Tibial nerve (tissue), 4 donors: ENCODE data around the gene MXI1. TPM values are rescaled to one million over a fixed set of nuclear protein-coding genes. Genes with fewer than 3 reads are reported as not detected.

Source experiments
- DNase-seq, 2 donors: peaks; one replicate each; pipeline ENCODE4 v3.0.0-alpha.2; 2019; ENCODE audit warnings: low spot score in 2 of 2
- H3K27ac ChIP-seq, 4 donors: fragments of 200-600 bp; sonication (generic) in 3 of 4; one replicate each; pipeline ENCODE4 v1.5.1; 2017 to 2019; ENCODE audit warnings: mild to moderate bottlenecking in 1 of 4
- H3K27me3 ChIP-seq, 2 donors: fragments of 200-600 bp; sonication (generic) in 1 of 2; one replicate each; pipeline versions ENCODE4 v1.5.1 to v1.6.0; 2017 to 2019
- H3K36me3 ChIP-seq, 3 donors: fragments of 200-600 bp; sonication (generic); one replicate each; pipeline ENCODE4 v1.5.1; 2018 to 2019
- H3K4me1 ChIP-seq, 4 donors: fragments of 200-600 bp; sonication (generic) in 3 of 4; one replicate each; pipeline ENCODE4 v1.5.1; 2017 to 2019
- H3K4me3 ChIP-seq, 4 donors: fragments of 200-600 bp; sonication (generic) in 3 of 4; one replicate each; pipeline ENCODE4 v1.5.1; 2017 to 2019; ENCODE audit warnings: mild to moderate bottlenecking in 1 of 4, moderate library complexity in 1 of 4
- H3K9me3 ChIP-seq, 4 donors: fragments of 200-600 bp; sonication (generic) in 3 of 4; one replicate each; pipeline ENCODE4 v1.5.1; 2017 to 2019
- EP300 ChIP-seq, 2 donors: sonication (generic); formaldehyde crosslinking; IDR thresholded peaks; one replicate each; pipeline ENCODE4 v1.6.1; 2017; ENCODE audit warnings: antibody characterized with exemption in 2 of 2, mild to moderate bottlenecking in 1 of 2
- POLR2A ChIP-seq, 2 donors: fragments of 450-650 bp; IDR thresholded peaks; one replicate each; pipeline ENCODE4 v1.6.1; 2017; ENCODE audit warnings: antibody characterized with exemption in 2 of 2, mild to moderate bottlenecking in 2 of 2, moderate library complexity in 2 of 2
- WGBS, 2 donors: methylation state at CpG; one replicate each; pipeline ENCODE4 v1.1.5; 2018; 5-methylcytosine and 5-hydroxymethylcytosine counted together
- total RNA-seq, 4 donors: library from RNA; depleted of rRNA; stranded (reverse); fragments of >200 nt; gene quantifications; one replicate each; pipeline ENCODE4 v1.1.0, GENCODE V29; 2016
- TF ChIP-seq, protein P1 (sequence below), 5 experiments: fragments of 200-600 bp in 3 of 5; fragments of 450-650 bp in 2 of 5; sonication (generic) in 3 of 5; IDR thresholded peaks; one replicate each; pipeline ENCODE4 v1.5.1; 2016 to 2019; ENCODE audit warnings: antibody characterized with exemption in 5 of 5, mild to moderate bottlenecking in 3 of 5, moderate library complexity in 2 of 5

MXI1 gene
- total RNA-seq, 4 donors from 2014 or later: 103 to 131 (median 123) TPM

DNA sequence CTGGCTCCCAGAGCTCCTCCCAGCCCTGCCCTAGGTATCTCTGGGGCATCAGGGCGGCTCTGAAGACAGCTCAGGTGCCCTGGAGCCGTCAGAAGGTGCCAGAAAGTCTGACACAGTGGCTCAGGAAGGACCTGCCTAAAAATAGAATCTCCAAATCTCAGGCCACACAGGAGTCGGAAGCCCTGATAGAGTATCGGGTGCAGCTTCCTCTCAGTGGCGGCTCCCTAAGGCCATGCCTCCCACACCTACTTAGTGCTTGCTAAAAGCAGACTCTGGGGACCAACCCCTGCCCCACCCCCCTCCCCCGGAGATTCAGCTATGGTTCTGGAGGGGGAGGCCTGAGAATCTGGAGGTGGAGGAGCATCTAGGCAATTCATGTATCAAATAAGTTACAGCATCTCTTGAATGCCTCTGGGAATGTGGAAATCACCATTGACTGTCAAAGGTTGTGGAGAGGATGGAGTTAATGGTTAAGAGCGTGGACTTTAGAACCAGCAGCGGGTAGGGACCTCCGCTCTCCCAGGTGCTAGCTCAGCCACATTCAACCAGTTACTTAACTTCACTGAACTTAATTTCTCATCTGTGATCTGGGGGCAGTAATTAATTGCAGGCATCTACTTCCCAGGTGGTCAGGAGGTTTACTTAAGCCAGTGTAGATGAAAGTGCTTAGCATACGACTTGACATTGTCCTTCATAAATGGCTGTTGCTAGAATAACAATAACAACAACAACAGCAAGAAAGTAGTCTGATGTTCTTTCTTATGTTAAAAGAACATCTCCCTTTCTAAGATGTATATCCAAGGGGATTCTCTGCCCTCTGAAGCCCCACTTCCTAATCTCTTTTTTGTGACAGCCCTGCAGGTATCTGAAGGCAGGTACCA lies 38.6 kb upstream of the MXI1 start:
- H3K9me3 ChIP-seq: no peaks in the 10 kb centered on the region
- H3K4me3 ChIP-seq: no peak overlapping the region
- no peak overlapping the region for H3K27ac ChIP-seq
- TF ChIP-seq, protein P1, sequence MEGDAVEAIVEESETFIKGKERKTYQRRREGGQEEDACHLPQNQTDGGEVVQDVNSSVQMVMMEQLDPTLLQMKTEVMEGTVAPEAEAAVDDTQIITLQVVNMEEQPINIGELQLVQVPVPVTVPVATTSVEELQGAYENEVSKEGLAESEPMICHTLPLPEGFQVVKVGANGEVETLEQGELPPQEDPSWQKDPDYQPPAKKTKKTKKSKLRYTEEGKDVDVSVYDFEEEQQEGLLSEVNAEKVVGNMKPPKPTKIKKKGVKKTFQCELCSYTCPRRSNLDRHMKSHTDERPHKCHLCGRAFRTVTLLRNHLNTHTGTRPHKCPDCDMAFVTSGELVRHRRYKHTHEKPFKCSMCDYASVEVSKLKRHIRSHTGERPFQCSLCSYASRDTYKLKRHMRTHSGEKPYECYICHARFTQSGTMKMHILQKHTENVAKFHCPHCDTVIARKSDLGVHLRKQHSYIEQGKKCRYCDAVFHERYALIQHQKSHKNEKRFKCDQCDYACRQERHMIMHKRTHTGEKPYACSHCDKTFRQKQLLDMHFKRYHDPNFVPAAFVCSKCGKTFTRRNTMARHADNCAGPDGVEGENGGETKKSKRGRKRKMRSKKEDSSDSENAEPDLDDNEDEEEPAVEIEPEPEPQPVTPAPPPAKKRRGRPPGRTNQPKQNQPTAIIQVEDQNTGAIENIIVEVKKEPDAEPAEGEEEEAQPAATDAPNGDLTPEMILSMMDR (IDR thresholded peaks at IDR 0.05): no peak
- peaks cover 0 to 66% of the 10 kb centered on the region in 2 donors for H3K27me3 ChIP-seq
- DNase-seq: no peak
- H3K4me1 ChIP-seq: peaks cover 0 to 16% (median 4%) of the 10 kb centered on the region in 4 donors
- WGBS, 2 donors: 16 to 25% methylated on average over 7 to 10 of the region's 10 CpGs
- no peaks in the 10 kb centered on the region for H3K36me3 ChIP-seq

DNA sequence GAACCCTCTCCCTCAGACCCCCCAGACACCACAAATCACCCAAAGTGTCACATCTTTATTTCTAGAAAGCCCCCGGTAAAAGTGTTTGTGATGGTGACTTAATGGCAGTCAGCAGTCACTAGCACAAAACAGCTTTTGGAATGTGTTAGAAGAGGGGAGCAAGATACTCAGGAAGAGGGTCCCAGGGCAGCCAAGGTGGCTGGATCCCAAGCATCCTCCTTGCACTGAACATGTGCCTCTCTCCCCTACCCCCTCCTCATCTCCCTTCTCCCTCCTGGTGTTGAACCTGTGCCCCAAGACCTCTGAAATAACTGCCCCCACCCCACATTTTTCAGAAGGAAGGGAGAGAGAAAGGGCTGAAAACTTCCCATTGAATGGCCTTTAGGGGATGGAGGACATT lies 37.8 kb upstream of the MXI1 start:
- WGBS, 2 donors: 17 to 36% methylated on average over 1 of the region's 1 CpG

DNA sequence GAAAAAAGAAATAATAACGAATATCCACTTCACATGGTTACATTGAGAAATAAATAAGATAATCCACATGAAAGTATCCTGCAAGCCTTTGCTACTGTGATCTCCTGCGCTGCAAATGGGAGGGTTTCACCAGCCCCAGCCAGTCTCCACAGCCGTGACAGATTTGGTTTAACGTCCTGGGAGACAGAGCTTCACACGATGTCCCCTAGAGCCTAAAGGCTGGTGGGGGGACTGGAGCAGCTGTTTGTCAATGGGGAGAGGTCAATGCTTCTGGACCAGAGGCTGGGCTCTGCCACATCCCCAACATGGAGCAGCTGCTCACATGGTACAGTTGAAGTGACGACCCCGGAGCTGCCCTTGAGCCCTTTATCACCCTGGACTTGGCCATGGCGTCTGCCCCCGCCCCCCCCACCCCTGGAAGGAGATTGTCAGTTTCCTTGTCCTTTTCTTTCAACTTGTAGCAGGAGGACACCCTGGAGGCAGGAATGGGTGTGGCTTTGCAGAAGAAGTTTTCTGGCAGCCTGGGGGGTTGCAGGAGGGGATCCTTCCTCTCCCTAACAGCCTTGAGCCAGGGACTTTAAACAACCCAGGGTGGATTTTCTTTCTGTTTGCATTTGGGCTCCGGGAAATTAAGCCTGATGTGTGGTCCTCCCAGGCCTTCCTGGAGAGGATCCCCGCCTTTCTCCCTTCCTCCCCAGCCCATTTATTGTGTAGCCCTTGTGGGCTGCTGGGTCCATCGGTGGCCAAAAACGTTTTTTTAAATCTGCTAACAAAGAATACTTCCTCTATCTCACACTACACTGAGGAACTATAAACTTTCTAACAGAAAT lies 37.0 kb upstream of the MXI1 start:
- TF ChIP-seq EP300 (IDR thresholded peaks at IDR 0.05): no peak
- TF ChIP-seq, protein P1 (IDR thresholded peaks at IDR 0.05): no peak
- no peak for TF ChIP-seq POLR2A (IDR thresholded peaks at IDR 0.05)
- H3K9me3 ChIP-seq: no peaks in the 10 kb centered on the region
- no peak overlapping the region for H3K4me3 ChIP-seq
- peaks cover 0 to 57% of the 10 kb centered on the region in 2 donors for H3K27me3 ChIP-seq
- WGBS, 2 donors: 5 to 9% methylated on average over 12 to 13 of the region's 13 CpGs
- no peaks in the 10 kb centered on the region for H3K36me3 ChIP-seq
- peaks cover 0 to 15% (median 4%) of the 10 kb centered on the region in 4 donors for H3K4me1 ChIP-seq
- H3K27ac ChIP-seq: no peak overlapping the region
- DNase-seq: no peak

More for the DNA sequence above, 37.8 kb upstream of the MXI1 start:
- TF ChIP-seq POLR2A (IDR thresholded peaks at IDR 0.05) (no peak), EP300 (IDR thresholded peaks at IDR 0.05) (no peak)
- TF ChIP-seq, protein P1 (IDR thresholded peaks at IDR 0.05): no peak
- Histone ChIP-seq H3K4me3 (no peak overlapping the region), H3K27ac (no peak overlapping the region), H3K4me1 (peaks cover 0 to 15% (median 4%) of the 10 kb centered on the region in 4 donors), H3K36me3 (no peaks in the 10 kb centered on the region), H3K9me3 (no peaks in the 10 kb centered on the region), H3K27me3 (peaks cover 0 to 64% of the 10 kb centered on the region in 2 donors)
- DNase-seq: no peak

DNA sequence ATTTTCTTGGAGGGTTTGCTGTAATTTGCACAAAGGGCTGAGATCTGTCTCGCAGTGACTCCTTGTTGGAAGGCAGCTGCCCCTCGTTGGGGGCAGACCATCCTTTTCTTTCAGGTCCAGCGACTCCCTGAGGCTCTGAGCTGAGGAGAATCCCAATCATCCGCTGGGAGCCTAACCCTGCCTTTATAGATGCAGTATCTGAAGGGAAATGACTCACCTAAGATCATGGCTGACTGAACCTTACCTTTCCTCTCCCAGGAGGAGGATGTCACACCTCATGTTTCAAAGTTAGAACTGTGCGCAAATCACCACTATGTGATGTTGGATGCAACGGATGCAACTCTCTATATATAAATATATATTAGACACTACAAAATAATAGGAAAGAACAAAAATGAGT lies 36.4 kb upstream of the MXI1 start:
- no peak for DNase-seq
- TF ChIP-seq POLR2A (IDR thresholded peaks at IDR 0.05): no peak
- no peak for TF ChIP-seq EP300 (IDR thresholded peaks at IDR 0.05)
- TF ChIP-seq, protein P1 (IDR thresholded peaks at IDR 0.05): no peak
- 50 to 54% methylated on average over 6 of the region's 6 CpGs for WGBS, 2 donors
- Histone ChIP-seq H3K9me3 (no peaks in the 10 kb centered on the region), H3K27ac (no peak overlapping the region), H3K4me3 (no peak overlapping the region), H3K36me3 (no peaks in the 10 kb centered on the region), H3K4me1 (peaks cover 0 to 15% (median 4%) of the 10 kb centered on the region in 4 donors), H3K27me3 (peaks cover 0 to 51% of the 10 kb centered on the region in 2 donors)
